GM19467 (cell line): ENCODE data around the gene GDAP1L1.
"Not testable (repeated sequence)": the region's sequence is repeated elsewhere in the genome, so short reads cannot be mapped to it uniquely, and the experiment has no call there.

Source experiments
- ATAC-seq: cut with Tn5 transposase; IDR thresholded peaks from one replicate; pipeline ENCODE4 v1.9.1; 2021; ENCODE audit warnings: mild to moderate bottlenecking, moderate library complexity; ENCODE audit not compliant: unreplicated experiment

Gene GDAP1L1

DNA sequence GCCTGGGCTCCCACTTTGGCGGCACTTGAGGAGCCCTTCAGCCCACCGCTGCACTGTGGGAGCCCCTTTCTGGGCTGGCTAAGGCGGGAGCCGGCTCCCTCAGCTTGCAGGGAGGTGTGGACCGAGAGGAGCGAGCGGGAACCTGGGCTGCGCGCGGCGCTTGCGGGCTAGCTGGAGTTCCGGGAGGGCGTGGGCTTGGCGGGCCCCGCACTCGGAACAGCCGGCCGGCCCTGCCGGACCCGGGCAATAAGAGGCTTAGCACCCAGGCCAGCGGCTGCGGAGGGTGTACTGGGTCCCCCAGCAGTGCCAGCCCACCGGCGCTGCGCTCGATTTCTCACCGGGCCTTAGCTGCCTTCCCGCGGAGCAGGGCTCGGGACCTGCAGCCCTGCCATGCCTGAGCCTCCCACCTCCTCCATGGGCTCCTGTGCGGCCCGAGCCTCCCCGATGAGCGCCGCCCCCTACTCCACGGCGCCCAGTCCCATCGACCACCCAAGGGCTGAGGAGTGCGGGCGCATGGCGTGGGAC, 52.0 kb downstream of the GDAP1L1 start:
- ATAC-seq = not testable (repeated sequence)

DNA sequence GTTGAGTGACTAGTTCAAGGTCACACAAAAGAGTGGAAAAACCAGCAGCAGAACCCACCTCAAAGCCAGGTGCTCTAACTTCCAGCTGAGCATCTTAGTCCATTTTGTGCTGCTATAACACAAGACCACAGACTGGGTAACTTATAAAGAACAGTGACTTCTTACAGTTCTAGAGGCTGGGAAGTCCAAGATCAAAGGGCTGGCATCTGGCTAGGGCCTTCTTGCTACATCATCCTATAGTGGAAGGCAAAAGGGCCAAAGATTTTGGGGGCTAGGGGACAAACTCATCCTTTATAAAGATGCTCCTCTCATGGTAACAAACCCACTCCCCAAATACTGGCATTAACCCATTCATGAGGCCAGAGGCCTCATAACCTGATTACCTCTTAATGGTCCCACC, 54.2 kb downstream of the GDAP1L1 start:
- no peak for ATAC-seq

DNA sequence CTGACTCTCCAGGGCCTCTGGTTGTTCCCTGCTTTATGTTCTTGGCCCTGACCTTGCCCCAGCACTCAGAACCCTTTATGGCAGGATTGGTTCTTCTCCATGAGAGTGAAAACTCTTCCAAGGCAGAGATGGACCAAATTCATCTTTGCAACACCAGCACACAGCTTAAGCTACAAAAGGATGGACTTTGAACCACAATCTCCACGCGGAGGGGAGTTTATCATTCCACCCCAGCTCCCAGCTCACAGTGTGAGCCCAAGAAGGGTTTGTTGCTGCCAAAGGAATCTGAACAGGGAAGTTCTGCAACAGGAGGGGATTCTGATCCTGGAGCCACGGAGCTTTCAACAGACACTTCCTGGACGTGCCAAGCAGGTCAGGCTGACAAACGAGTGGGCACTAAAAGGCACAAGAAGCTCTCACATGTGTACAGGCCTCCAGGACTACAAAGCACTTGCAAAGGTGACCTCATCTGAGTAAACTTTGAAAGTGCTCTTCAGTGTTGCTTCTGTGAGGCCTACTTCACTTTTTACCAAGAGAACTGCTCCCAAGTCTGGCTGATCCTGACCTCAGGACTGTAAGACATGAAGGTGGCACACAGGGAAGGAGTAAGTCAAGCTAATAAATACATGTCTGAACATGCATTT, 55.0 kb downstream of the GDAP1L1 start:
- ATAC-seq = no peak

GRCh38 chr20:44302736-44303135, 55.6 kb downstream of the GDAP1L1 start:
- no peak for ATAC-seq

DNA sequence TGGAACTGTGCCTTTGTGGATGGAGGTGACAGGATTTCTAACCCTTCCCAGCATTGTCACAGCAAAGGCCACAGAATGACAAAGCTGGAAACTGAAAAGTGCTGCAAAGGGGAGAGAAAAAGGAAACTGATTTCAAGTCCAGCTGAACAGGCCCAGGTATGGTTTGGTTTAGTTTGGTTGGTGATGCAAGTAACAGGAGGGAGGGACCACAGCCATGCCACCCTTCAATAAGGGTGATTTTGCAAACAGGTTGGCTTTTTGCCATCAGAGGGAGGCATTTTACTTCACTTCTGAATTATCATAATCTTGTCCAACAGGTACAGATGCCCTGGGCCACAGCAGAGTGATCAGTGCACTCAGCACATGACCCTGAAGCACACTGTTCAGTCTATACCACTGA, 57.3 kb downstream of the GDAP1L1 start:
- no peak for ATAC-seq

GRCh38 chr20:44306927-44307326, 59.8 kb downstream of the GDAP1L1 start:
- ATAC-seq = no peak

- ATAC-seq = no peak
Observed at GRCh38 chr20:44309763-44310663, 62.9 kb downstream of the GDAP1L1 start.

DNA sequence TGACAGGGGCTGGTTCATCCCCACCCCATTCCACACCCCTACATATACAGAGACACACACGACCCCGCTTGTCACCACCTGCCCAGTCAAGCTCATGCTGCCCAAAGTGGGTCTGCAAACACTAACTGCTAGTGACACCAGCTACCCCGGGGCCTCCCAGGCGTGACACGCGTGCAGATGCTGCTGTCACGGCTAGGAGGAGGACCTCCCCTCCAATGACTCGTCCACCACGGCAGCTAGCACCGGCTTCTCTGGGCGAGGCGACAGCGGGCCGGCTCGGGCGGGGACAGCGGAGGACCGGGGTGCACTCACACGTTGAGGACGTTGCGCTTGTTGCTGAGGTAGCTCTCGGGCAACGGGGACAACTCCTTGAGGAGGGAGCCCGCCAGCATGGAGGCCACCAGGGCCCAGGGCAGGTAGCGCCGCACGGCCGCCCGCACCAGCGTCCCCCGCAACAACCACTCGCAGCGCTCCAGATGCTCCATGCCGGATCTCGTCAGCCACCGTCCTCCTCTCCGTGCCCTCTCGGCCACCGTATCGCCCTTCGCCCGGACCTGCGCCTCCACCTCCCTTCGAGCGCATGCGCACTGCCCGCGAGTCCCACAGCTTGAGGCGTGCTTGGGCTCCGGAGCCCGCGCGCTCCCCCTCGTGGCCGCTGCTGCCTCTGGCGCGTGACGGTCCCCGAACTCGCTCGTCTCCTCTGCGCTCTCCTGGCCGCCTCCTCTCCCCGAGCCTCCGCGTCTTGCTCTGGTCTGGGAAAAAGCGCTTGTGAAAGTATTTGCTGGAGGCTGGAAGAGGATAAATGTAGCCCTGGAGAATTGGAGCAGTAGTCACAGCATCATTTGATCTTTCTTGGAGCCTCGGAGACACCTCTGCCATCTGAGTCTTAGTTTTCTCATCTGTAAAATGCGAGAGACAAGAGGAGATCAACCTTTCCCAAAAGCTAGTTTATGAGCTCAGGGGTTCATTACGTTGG, 63.8 kb downstream of the GDAP1L1 start, which contains the start of gene FITM2:
Gene FITM2, minus strand, starts transcription at position 539 of the 976 bp plus-strand sequence. Its CDS starts 54 bp downstream, at position 485.
- ATAC-seq = peak; percentile 93

DNA sequence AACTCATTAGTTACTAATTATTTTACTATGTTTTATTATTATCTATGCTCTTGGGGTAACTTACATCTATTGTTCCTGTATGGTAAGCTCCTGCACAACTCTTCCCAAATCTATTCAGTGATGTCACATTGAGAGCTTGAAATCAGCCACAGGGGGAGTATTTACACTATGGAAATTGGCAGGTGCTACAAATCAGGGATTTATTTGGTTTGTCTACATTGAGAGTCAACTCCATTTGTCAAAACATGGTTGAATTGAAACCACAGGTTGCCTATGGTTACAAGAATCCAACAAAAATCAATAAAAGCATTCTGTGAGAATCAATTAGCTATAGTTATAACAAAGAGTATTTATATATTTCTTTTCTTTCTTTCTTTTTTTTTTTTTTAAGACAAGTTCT, 67.8 kb downstream of the GDAP1L1 start:
- ATAC-seq = no peak

DNA sequence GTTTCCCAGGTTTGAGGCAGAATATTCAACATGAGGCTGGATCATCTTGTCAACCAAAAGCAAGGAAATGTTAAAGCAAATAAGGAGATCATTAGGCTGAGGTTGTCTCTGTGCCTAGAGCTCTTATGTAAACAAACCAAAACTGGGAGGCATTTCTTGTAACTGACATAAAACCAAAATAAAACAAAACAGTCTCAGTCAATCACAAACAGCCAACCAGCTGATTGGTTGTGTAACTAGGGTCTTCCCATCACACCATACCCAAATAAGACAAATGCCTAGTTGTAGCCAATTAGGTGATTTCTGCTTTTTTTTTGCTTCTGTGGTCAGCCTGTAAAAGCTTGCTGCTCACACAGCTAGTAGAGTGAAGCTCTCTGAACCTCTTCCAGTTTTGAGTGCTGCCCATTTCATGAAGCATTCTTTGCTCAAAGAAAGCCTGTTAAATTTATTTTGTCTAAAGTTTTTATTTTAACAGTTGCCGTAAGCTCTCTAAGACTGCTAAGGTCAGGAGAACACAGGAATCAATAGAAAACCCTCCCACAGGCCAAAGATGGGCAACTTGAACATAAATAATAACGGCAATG, 72.8 kb downstream of the GDAP1L1 start:
- no peak for ATAC-seq

DNA sequence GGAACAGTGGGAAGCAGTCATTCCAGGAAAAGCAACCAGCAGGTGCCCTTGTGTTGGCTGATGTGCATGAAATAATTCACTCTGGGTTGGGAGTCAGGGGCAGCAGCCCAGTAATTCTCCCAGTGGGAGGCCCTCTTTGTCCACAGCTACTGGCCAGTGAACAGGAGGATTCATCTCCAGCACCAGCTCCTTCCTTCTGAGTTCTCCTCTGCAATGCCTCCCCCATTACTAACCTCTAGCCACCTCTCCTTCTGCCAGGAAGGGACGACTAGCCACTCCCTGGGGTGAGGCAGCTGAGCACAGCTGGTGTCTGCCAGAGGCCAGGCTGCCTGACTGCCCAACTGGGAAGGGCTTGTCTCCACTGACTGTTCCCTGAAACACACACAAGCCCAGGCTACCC, 77.2 kb downstream of the GDAP1L1 start:
- no peak for ATAC-seq

DNA sequence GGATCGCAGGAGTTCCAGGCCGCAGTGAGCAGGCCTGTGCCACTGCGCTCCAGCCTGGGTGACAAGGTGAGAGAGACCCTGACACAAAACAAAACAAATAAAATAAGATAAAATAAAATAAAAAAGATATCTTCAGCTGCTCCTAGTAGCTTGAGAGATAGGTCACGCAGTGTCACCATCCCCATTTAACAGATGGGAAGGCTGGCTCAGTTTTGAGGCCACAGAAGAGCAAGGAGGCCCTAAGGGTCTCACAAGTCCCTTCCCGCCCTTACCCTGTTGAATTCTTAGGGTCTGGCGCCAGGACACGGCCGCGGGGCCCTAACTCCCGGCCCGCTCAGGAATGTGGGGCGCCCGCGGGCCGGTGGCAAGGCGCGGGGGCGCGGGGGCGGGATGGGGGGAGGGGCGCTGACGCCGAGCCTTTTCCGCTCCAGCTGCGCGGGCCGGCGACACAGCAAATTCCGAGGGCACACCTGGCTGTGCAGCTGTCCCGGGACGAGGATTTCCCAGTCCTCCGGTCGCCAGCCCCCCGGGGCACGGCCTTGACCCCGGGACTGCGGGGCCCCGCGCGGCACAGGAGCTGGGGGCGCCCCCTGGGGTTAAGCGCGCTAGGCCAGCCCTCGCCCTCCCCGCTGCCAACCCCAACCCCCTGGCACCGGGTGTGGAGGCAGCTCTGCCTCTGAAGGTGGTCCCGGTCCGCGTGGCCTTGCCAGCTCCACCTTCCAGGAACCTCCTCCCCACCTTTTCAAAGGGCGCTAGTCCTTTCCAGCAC, 79.5 kb downstream of the GDAP1L1 start:
- no peak for ATAC-seq

GRCh38 chr20:44327748-44328147, 80.6 kb downstream of the GDAP1L1 start:
- not testable (repeated sequence) for ATAC-seq

DNA sequence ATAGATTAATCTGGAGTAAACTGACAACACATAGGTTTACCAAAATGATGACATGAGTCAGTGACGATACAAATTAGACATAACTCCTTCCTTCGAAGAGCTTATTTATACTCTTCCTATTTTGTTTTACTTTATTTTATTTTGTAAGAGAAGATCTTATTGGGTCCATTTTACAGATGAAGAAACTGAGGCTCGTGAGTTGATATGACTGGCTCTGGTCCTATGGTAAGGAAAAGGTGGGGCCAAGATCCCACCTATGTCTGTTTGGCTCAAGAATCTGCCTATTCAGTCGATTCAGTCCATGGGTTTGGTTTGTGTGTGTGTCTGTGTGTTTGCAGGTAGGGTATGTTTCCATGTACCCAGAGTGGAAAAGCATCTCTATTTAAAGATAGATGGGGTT, 81.3 kb downstream of the GDAP1L1 start:
- ATAC-seq = no peak
